ENCODE results near the gene DUOXA2. TPM values are rescaled to one million over a fixed set of nuclear protein-coding genes. Genes with fewer than 3 reads are reported as not detected.

The DUOXA2 gene
- total RNA-seq, 1 experiment from 2014 or later: 1.6 TPM

- CTCF ChIA-PET: no interaction called here
- TF ChIP-seq CTCF (IDR thresholded peaks at IDR 0.05; ENCODE audit: insufficient read depth in 1 of 2, low read depth in 1 of 2, low read length in 1 of 2, severe bottlenecking in 1 of 2, unreplicated experiment in 1 of 2): no peak
- H3K9me3 Mint-ChIP-seq (ENCODE audit: unreplicated experiment): no peaks in the 10 kb centered on the region
- intact Hi-C loops (cut with micrococcal nuclease; ENCODE audit: unreplicated experiment): no loop called here
- H3K27me3 Mint-ChIP-seq (ENCODE audit: insufficient read depth, unreplicated experiment): peaks cover 4% of the 10 kb centered on the region
- no TSS peak for BruUV-seq (replicated peaks)
- Histone ChIP-seq H3K4me1 (peaks cover 4% of the 10 kb centered on the region; the same call in 1 of the 2 replicates), H3K36me3 (ENCODE audit: control insufficient read depth, insufficient read depth, low read length) (no peaks in the 10 kb centered on the region), H3K4me3 (ENCODE audit: low read depth, low read length) (no peak overlapping the region), H3K27me3 (replicated peaks; ENCODE audit: control insufficient read depth, insufficient read depth, low read length) (no peaks in the 10 kb centered on the region), H3K9me3 (no peaks in the 10 kb centered on the region)
- POLR2A ChIA-PET: no interaction called here
- no peak overlapping the region for H3K4me3 Mint-ChIP-seq (ENCODE audit: unreplicated experiment)
- no peak overlapping the region for H3K27ac Mint-ChIP-seq (ENCODE audit: unreplicated experiment)
- no peak for DNase-seq
- H3K4me1 Mint-ChIP-seq (ENCODE audit: low read depth, unreplicated experiment): peaks cover 17% of the 10 kb centered on the region
- H3K36me3 Mint-ChIP-seq (ENCODE audit: insufficient read depth, unreplicated experiment): peaks cover 11% of the 10 kb centered on the region
These were observed 1.9 kb downstream of the DUOXA2 start for GRCh38 chr15:45116006-45116481.

- H3K4me3 Mint-ChIP-seq (ENCODE audit: unreplicated experiment): no peak overlapping the region
- no peak for TF ChIP-seq CTCF (IDR thresholded peaks at IDR 0.05; ENCODE audit: insufficient read depth in 1 of 2, low read depth in 1 of 2, low read length in 1 of 2, severe bottlenecking in 1 of 2, unreplicated experiment in 1 of 2)
- intact Hi-C loops (cut with micrococcal nuclease; ENCODE audit: unreplicated experiment): no loop called here
- H3K36me3 Mint-ChIP-seq (ENCODE audit: insufficient read depth, unreplicated experiment): peaks cover 11% of the 10 kb centered on the region
- H3K36me3 ChIP-seq (ENCODE audit: control insufficient read depth, insufficient read depth, low read length): no peaks in the 10 kb centered on the region
- peaks cover 4% of the 10 kb centered on the region for H3K27me3 Mint-ChIP-seq (ENCODE audit: insufficient read depth, unreplicated experiment)
- peaks cover 19% of the 10 kb centered on the region for H3K4me1 Mint-ChIP-seq (ENCODE audit: low read depth, unreplicated experiment)
- no peak overlapping the region for H3K27ac Mint-ChIP-seq (ENCODE audit: unreplicated experiment)
- ChIA-PET POLR2A (no interaction called here), CTCF (no interaction called here)
- H3K9me3 ChIP-seq: no peaks in the 10 kb centered on the region
- no peak for DNase-seq
- H3K27me3 ChIP-seq (replicated peaks; ENCODE audit: control insufficient read depth, insufficient read depth, low read length): no peaks in the 10 kb centered on the region
- no peak overlapping the region for H3K4me3 ChIP-seq (ENCODE audit: low read depth, low read length)
- no TSS peak for BruUV-seq (replicated peaks)
- peaks cover 4% of the 10 kb centered on the region; the same call in 1 of the 2 replicates for H3K4me1 ChIP-seq
- H3K9me3 Mint-ChIP-seq (ENCODE audit: unreplicated experiment): no peaks in the 10 kb centered on the region
These were observed 2.6 kb downstream of the DUOXA2 start for GRCh38 chr15:45116482-45117307.

- TF ChIP-seq CTCF (IDR thresholded peaks at IDR 0.05; ENCODE audit: insufficient read depth in 1 of 2, low read depth in 1 of 2, low read length in 1 of 2, severe bottlenecking in 1 of 2, unreplicated experiment in 1 of 2): no peak
- ChIA-PET CTCF (interaction anchor here (0.9 to 1.9 kb wide), 30 partner anchors 9 to 285 kb away, joined by 3 to 24 read pairs (median 5); partner anchors contain the start of gene SORD), POLR2A (interaction anchor here (1.0 kb wide), 1 partner anchor 29 kb away, joined by 4 read pairs; no protein-coding TSS in a partner anchor)
- no peak for DNase-seq
- Mint-ChIP-seq H3K4me1 (ENCODE audit: low read depth, unreplicated experiment) (peaks cover 24% of the 10 kb centered on the region), H3K27ac (ENCODE audit: unreplicated experiment) (peak overlapping the region; percentile 47), H3K36me3 (ENCODE audit: insufficient read depth, unreplicated experiment) (peaks cover 11% of the 10 kb centered on the region), H3K9me3 (ENCODE audit: unreplicated experiment) (no peaks in the 10 kb centered on the region), H3K27me3 (ENCODE audit: insufficient read depth, unreplicated experiment) (peaks cover 4% of the 10 kb centered on the region), H3K4me3 (ENCODE audit: unreplicated experiment) (peak overlapping the region; percentile 46)
- BruUV-seq (replicated peaks): no TSS peak
- Histone ChIP-seq H3K27me3 (replicated peaks; ENCODE audit: control insufficient read depth, insufficient read depth, low read length) (no peaks in the 10 kb centered on the region), H3K36me3 (ENCODE audit: control insufficient read depth, insufficient read depth, low read length) (no peaks in the 10 kb centered on the region), H3K4me1 (peaks cover 9% of the 10 kb centered on the region; the same call in 1 of the 2 replicates), H3K9me3 (no peaks in the 10 kb centered on the region), H3K4me3 (ENCODE audit: low read depth, low read length) (no peak overlapping the region)
- intact Hi-C loops (cut with micrococcal nuclease; ENCODE audit: unreplicated experiment): loop anchor here (2.0 kb wide), 1 partner anchor 77 kb away; no protein-coding TSS in a partner anchor
These were observed 3.4 kb downstream of the DUOXA2 start for GRCh38 chr15:45117308-45118130.
